Measurements from ENCODE around the gene ARID3A. TPM values are rescaled to one million over a fixed set of nuclear protein-coding genes. Genes with fewer than 3 reads are reported as not detected.

ARID3A gene
- total RNA-seq, 2 donors from 2014 or later: 121 to 124 TPM

- Histone ChIP-seq H3K27ac (ENCODE audit: low read depth, low read length) (no peak overlapping the region), H3K36me3 (ENCODE audit: control insufficient read depth, insufficient read depth, low read length) (peaks cover 37% of the 10 kb centered on the region), H3K9me3 (ENCODE audit: control insufficient read depth, low read length) (no peaks in the 10 kb centered on the region), H3K4me3 (ENCODE audit: low read length) (no peak overlapping the region), H3K9ac (ENCODE audit: extremely low read depth, low read length, poor library complexity, severe bottlenecking) (no peak overlapping the region), H3K4me1 (ENCODE audit: control insufficient read depth, insufficient read depth, low read length) (no peaks in the 10 kb centered on the region), H3K27me3 (ENCODE audit: control insufficient read depth, insufficient read depth, low read length, poor library complexity, severe bottlenecking) (no peaks in the 10 kb centered on the region)
- TF ChIP-seq CTCF (conservative IDR thresholded peaks at IDR 0.05): no peak
- DNase-seq: no peak
- no peaks in the 10 kb centered on the region for H3K9me3 Mint-ChIP-seq
- H3K4me3 Mint-ChIP-seq: no peak overlapping the region
- H3K36me3 Mint-ChIP-seq (ENCODE audit: low read depth): peaks cover 41% of the 10 kb centered on the region
- H3K27ac Mint-ChIP-seq: peak overlapping the region; percentile 82
- peaks cover 10% of the 10 kb centered on the region for H3K4me1 Mint-ChIP-seq
- no peaks in the 10 kb centered on the region for H3K27me3 Mint-ChIP-seq (ENCODE audit: insufficient read depth)
- 93 to 94% methylated on average over 32 to 36 of the region's 36 CpGs for WGBS, 2 experiments (ENCODE audit: insufficient coverage in 1 of 2, insufficient read length in 1 of 2)
Observed at GRCh38 chr19:958967-959855, 33.4 kb downstream of the ARID3A start.

- no peak overlapping the region for H3K4me3 Mint-ChIP-seq
- WGBS, 2 experiments (ENCODE audit: insufficient coverage in 1 of 2, insufficient read length in 1 of 2): 71 to 72% methylated on average over 11 to 12 of the region's 12 CpGs
- H3K27ac Mint-ChIP-seq: peak overlapping the region; percentile 30
Observed at GRCh38 chr19:960020-960419, 34.2 kb downstream of the ARID3A start.

GRCh38 chr19:960601-960938 is 34.7 kb downstream of the ARID3A start:
- peaks cover 9% of the 10 kb centered on the region for H3K9me3 ChIP-seq (ENCODE audit: control insufficient read depth, low read length)
- Mint-ChIP-seq H3K27me3 (ENCODE audit: insufficient read depth) (no peaks in the 10 kb centered on the region), H3K4me3 (no peak overlapping the region), H3K9me3 (no peaks in the 10 kb centered on the region), H3K4me1 (peaks cover 7% of the 10 kb centered on the region), H3K36me3 (ENCODE audit: low read depth) (peaks cover 55% of the 10 kb centered on the region), H3K27ac (peak overlapping the region; percentile 30)
- peaks cover 51% of the 10 kb centered on the region for H3K36me3 ChIP-seq (ENCODE audit: control insufficient read depth, insufficient read depth, low read length)
- no peak overlapping the region for H3K4me3 ChIP-seq (ENCODE audit: low read length)
- H3K9ac ChIP-seq (ENCODE audit: extremely low read depth, low read length, poor library complexity, severe bottlenecking): no peak overlapping the region
- H3K27ac ChIP-seq (ENCODE audit: low read depth, low read length): no peak overlapping the region
- H3K27me3 ChIP-seq (ENCODE audit: control insufficient read depth, insufficient read depth, low read length, poor library complexity, severe bottlenecking): no peaks in the 10 kb centered on the region
- DNase-seq: no peak
- no peak for TF ChIP-seq CTCF (conservative IDR thresholded peaks at IDR 0.05)
- WGBS, 2 experiments (ENCODE audit: insufficient coverage in 1 of 2, insufficient read length in 1 of 2): 91 to 96% methylated on average over 8 of the region's 8 CpGs
- H3K4me1 ChIP-seq (ENCODE audit: control insufficient read depth, insufficient read depth, low read length): no peaks in the 10 kb centered on the region

More at GRCh38 chr19:960020-960419, 34.2 kb downstream of the ARID3A start:
- no peaks in the 10 kb centered on the region for H3K27me3 Mint-ChIP-seq (ENCODE audit: insufficient read depth)
- Histone ChIP-seq H3K27ac (ENCODE audit: low read depth, low read length) (no peak overlapping the region), H3K9me3 (ENCODE audit: control insufficient read depth, low read length) (peaks cover 4% of the 10 kb centered on the region), H3K4me1 (ENCODE audit: control insufficient read depth, insufficient read depth, low read length) (no peaks in the 10 kb centered on the region), H3K9ac (ENCODE audit: extremely low read depth, low read length, poor library complexity, severe bottlenecking) (no peak overlapping the region), H3K4me3 (ENCODE audit: low read length) (no peak overlapping the region), H3K36me3 (ENCODE audit: control insufficient read depth, insufficient read depth, low read length) (peaks cover 45% of the 10 kb centered on the region), H3K27me3 (ENCODE audit: control insufficient read depth, insufficient read depth, low read length, poor library complexity, severe bottlenecking) (no peaks in the 10 kb centered on the region)
- no peaks in the 10 kb centered on the region for H3K9me3 Mint-ChIP-seq
- DNase-seq: peak; percentile 87
- H3K36me3 Mint-ChIP-seq (ENCODE audit: low read depth): peaks cover 49% of the 10 kb centered on the region
- peaks cover 8% of the 10 kb centered on the region for H3K4me1 Mint-ChIP-seq
- TF ChIP-seq CTCF (conservative IDR thresholded peaks at IDR 0.05): peak; percentile 60

All from endodermal cell (in vitro differentiated cells).